GM18868 (cell line): ENCODE measurements around the gene MAGEA3.
"Not testable (repeated sequence)": the region's sequence is repeated elsewhere in the genome, so short reads cannot be mapped to it uniquely, and the experiment has no call there.

ENCODE experiments used
- ATAC-seq: cut with Tn5 transposase; IDR thresholded peaks from one replicate; pipeline ENCODE4 v1.9.1; 2021; ENCODE audit warnings: mild to moderate bottlenecking, moderate library complexity; ENCODE audit not compliant: unreplicated experiment

MAGEA3 gene

GRCh38 chrX:152697952-152698931, at the start of gene MAGEA3:
Gene MAGEA3, plus strand, starts transcription at chrX:152698794. Its CDS starts 2,039 bp downstream, at chrX:152700833.
- ATAC-seq = not testable (repeated sequence)

GRCh38 chrX:152652060-152652459, 46.5 kb upstream of the MAGEA3 start:
- no peak for ATAC-seq

GRCh38 chrX:152652467-152652866, 46.1 kb upstream of the MAGEA3 start:
- no peak for ATAC-seq

GRCh38 chrX:152656087-152656486, 42.5 kb upstream of the MAGEA3 start:
- no peak for ATAC-seq

GRCh38 chrX:152656890-152657289, 41.7 kb upstream of the MAGEA3 start:
- ATAC-seq = no peak

- ATAC-seq = no peak
Measured at GRCh38 chrX:152658302-152658701, 40.3 kb upstream of the MAGEA3 start.

- ATAC-seq = no peak
Measured at GRCh38 chrX:152663086-152663485, 35.5 kb upstream of the MAGEA3 start.

GRCh38 chrX:152674135-152674534, 24.5 kb upstream of the MAGEA3 start:
- no peak for ATAC-seq

GRCh38 chrX:152674652-152675051, 23.9 kb upstream of the MAGEA3 start:
- not testable (repeated sequence) for ATAC-seq

- peak; percentile 90 for ATAC-seq
Measured at GRCh38 chrX:152681012-152681411, 17.6 kb upstream of the MAGEA3 start.

GRCh38 chrX:152700390-152700789, 1.8 kb downstream of the MAGEA3 start:
- ATAC-seq = not testable (repeated sequence)

GRCh38 chrX:152706500-152706899, 7.9 kb downstream of the MAGEA3 start:
- not testable (repeated sequence) for ATAC-seq

- not testable (repeated sequence) for ATAC-seq
Measured at GRCh38 chrX:152709173-152709572, 10.6 kb downstream of the MAGEA3 start, which contains the start of gene CSAG2. Gene CSAG2, minus strand, starts transcription at chrX:152709273. Its CDS starts 161 bp downstream, at chrX:152709112.

- ATAC-seq = peak; percentile 79
Measured at GRCh38 chrX:152713195-152713594, 14.6 kb downstream of the MAGEA3 start.

GRCh38 chrX:152713815-152714787, 15.5 kb downstream of the MAGEA3 start, which contains the start of gene MAGEA2B:
Gene MAGEA2B, plus strand, starts transcription at chrX:152714628. Its CDS starts 2,479 bp downstream, at chrX:152717107.
- ATAC-seq = not testable (repeated sequence)

- no peak for ATAC-seq
Measured at GRCh38 chrX:152725409-152725808, 26.8 kb downstream of the MAGEA3 start.

- ATAC-seq = no peak
Measured at GRCh38 chrX:152733261-152733975, 34.8 kb downstream of the MAGEA3 start, which contains the start of the genes CSAG1 and MAGEA12. Gene CSAG1, minus strand, starts transcription at chrX:152733721. Its CDS starts 1,261 bp downstream, at chrX:152732460. Gene MAGEA12, plus strand, starts transcription at chrX:152733757. Its CDS starts 2,405 bp downstream, at chrX:152736162.

GRCh38 chrX:152734143-152734858, 35.7 kb downstream of the MAGEA3 start:
- ATAC-seq = not testable (repeated sequence)

- ATAC-seq = no peak
Measured at GRCh38 chrX:152735101-152735500, 36.5 kb downstream of the MAGEA3 start.
